ENCODE data around the gene PAK2. TPM values are rescaled to one million over a fixed set of nuclear protein-coding genes. Genes with fewer than 3 reads are reported as not detected.
A peak's percentile ranks its signal among the peaks of the same experiment; 100 is the strongest.
"Not testable (repeated sequence)": the region's sequence is repeated elsewhere in the genome, so short reads cannot be mapped to it uniquely, and the experiment has no call there.

PAK2 gene
- total RNA-seq = 47.8 and 70.9 TPM in 2 replicates

- DNase-seq (ENCODE audit: low read depth, low spot score) = peak; percentile 48
These were observed at the start of gene PAK2 for GRCh38 chr3:196739671-196740480. TSS of gene PAK2 (plus strand) at chr3:196739857. CDS start at chr3:196782647, 42,790 bp downstream.

DNA sequence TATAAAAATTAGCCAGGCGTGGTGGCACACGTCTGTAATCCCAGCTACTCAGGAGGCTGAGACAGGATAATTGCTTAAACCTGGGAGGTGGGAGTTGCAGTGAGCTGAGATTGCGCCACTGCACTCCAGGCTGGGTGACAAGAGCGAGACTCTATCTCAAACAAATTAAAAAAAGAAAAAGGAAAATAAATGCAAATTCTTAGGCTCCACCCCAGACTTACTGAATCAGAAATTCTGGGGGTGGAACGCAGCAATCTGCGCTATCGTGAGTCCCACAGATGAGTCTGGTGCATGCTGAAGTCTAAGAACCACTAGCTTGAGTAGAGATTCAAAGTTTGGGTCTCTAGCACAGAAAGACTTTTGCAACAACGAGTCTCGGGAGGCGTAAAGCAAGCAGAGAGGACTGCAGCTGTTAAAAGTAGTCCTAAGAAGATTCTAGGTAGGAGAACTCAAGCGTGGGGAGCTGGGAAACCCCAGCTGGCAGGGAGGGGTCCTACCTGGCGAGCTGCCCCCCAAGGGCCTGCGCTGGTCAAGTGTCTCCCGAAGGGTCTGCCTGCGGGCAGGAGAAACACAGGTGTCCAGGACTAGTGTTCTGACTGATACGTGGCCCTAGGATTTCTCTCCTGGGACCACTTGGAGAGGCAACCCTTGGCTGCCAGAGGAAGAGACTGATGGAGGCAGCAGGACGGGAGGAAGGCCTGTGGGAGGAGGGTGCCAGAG, 49.6 kb upstream of the PAK2 start:
- DNase-seq (ENCODE audit: low read depth, low spot score) = no peak

- no peak for DNase-seq (ENCODE audit: low read depth, low spot score)
These were observed 48.3 kb upstream of the PAK2 start for GRCh38 chr3:196691386-196691785.

- DNase-seq (ENCODE audit: low read depth, low spot score) = no peak
These were observed 45.4 kb upstream of the PAK2 start for GRCh38 chr3:196694202-196694638.

DNA sequence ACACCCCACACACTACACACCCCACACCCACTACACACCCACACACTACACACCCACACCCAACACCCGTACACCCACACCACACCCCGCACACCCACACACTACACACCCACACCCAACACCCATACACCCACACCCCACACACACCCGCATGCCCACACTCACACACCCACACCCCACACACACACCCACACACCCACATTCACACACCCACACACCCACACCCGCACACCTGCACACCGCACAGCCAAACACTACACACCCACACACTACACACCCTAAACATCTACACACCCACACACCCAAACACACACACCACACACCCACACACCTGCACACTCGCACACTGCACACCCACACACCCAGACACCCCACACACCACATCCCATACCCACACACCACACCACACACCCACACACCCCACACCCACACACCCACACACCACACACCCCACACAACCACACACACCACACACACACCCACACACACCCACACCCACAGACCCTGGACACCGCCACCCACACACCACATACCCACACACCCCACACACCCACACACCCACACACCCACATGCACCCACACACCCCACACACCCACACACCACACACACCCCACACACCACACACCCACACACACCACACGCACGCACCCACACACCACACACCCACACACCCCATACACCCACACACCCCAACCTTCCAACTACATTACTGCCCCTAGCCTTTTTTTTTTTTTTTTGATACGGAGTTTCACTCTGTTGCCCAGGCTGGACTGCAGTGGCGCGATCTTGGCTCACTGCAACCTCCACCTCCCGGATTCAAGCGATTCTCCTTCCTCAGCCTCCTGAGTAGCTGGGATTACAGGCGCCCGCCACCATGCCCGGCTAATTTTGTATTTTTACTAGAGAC, 44.5 kb upstream of the PAK2 start:
- no peak for DNase-seq (ENCODE audit: low read depth, low spot score)

- DNase-seq (ENCODE audit: low read depth, low spot score) = no peak
These were observed 43.8 kb upstream of the PAK2 start for GRCh38 chr3:196695849-196696226.

- DNase-seq (ENCODE audit: low read depth, low spot score) = no peak
These were observed 42.4 kb upstream of the PAK2 start for GRCh38 chr3:196697270-196697669.

- DNase-seq (ENCODE audit: low read depth, low spot score) = no peak
These were observed 39.9 kb upstream of the PAK2 start for GRCh38 chr3:196699749-196700148.

- DNase-seq (ENCODE audit: low read depth, low spot score) = no peak
These were observed 38.9 kb upstream of the PAK2 start for GRCh38 chr3:196700801-196701200.

- DNase-seq (ENCODE audit: low read depth, low spot score) = no peak
These were observed 33.3 kb upstream of the PAK2 start for GRCh38 chr3:196706327-196706726.

- no peak for DNase-seq (ENCODE audit: low read depth, low spot score)
These were observed 32.9 kb upstream of the PAK2 start for GRCh38 chr3:196706731-196707130.

- DNase-seq (ENCODE audit: low read depth, low spot score) = no peak
These were observed 32.1 kb upstream of the PAK2 start for GRCh38 chr3:196707566-196707965.

GRCh38 chr3:196708467-196708866, 31.2 kb upstream of the PAK2 start:
- no peak for DNase-seq (ENCODE audit: low read depth, low spot score)

GRCh38 chr3:196711838-196712513, 27.7 kb upstream of the PAK2 start, which contains the start of the genes CEP19 and PIGX:
TSS of gene CEP19 (minus strand) at chr3:196712250. CDS start at chr3:196708657, 3,593 bp downstream.
TSS of gene PIGX (plus strand) at chr3:196712377.
- peak; percentile 26 for DNase-seq (ENCODE audit: low read depth, low spot score)

DNA sequence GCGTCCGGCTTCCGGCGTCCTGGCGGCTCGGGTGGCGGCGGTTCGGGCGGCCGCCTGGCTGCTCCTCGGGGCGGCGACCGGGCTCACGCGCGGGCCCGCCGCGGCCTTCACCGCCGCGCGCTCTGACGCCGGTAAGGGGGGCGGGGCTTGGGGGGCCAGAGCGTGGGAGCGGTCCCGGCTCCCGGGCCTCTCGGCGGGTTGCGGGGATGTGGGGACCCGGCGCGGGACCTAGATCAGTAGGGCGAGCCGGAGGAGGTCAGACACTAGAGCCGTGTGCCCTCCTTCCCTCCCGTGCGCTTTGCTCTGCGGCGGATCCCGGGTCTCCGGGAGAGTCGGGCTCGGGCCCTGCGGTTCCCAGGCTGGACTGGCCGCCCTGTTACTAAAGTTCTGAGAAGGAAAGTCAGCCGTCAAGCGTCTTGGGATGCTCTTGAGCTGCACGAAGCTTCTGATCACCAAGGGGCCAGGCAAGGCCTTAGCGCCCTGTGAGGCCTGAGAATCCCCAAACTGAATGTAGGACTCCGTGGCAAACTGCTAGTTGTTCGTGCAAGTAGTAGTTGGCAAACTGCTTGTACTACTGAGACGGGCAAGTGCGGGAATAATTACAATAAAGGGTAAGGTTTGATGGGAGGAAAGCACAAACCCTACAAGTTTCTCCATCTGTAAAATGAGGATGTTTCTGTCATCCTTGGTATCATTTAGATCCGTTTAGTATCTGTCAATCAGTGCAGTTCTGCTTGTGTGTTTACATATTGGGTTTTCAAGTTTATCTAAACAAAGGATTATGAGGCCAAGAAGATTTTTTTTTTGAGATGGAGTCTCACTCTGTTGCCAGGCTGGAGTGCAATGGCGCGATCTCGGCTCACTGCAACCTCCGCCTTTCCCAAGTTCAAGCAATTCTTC, 26.9 kb upstream of the PAK2 start:
- no peak for DNase-seq (ENCODE audit: low read depth, low spot score)

DNA sequence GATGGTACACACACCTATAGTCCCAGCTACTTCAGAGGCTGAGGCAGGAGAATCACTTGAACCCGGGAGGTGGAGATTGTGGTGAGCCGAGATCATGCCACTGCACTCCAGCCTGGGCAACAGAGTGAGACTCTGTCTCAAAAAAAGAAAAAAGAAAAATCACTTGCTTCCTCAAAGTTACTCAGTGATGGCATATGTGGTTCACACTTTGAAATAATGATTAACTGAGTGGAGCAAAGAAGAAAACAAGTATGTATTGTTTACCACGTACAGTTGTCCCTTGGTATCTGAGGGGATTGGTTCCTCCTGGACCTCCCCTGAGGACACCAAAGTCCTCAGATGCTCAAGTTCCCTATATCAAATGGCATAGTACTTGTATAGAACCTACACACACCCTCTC, 22.5 kb upstream of the PAK2 start:
- DNase-seq (ENCODE audit: low read depth, low spot score) = not testable (repeated sequence)

DNA sequence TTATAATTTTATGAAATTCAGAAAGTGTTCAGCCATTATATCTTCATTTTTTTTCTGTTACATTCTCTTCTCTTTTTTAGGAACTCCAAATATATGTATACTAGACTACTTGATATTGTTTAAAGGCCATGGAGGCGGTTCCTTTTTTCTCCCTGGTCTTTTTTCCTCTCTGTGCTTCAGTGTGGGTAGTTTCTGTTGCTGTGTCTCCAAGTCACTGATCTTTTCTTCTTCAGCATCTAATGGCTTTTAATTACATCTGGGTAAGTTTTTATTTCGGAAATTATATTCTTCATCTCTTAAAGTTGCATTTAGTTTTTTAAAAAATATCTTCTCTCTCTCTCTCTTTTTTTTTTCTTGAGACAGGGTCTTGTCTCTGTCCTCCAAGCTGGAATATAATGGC, 18.6 kb upstream of the PAK2 start:
- DNase-seq (ENCODE audit: low read depth, low spot score) = no peak

GRCh38 chr3:196726788-196727675, 12.6 kb upstream of the PAK2 start:
- DNase-seq (ENCODE audit: low read depth, low spot score) = no peak

DNA sequence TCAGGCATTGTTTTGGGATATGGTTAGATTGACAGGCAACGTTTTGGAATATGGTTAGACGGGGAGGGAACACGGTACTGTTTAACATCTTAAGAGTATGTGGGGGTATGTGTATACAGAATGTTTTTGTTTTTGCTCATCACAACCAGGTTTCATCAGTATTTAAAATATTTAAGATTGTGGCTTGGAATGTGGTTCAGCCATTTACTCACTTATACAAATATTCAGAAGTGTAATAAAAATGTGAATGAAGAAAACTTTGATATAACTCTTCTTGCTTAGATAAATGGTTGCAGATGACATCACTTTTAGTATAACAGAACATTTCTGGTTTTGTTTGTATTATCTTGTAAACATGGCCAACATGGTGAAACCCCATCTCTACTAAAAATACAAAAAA, 3.9 kb upstream of the PAK2 start:
- DNase-seq (ENCODE audit: low read depth, low spot score) = no peak
